GM19035 (cell line): ENCODE results near the gene RARG.
"Not testable (repeated sequence)": the region's sequence is repeated elsewhere in the genome, so short reads cannot be mapped to it uniquely, and the experiment has no call there.

Source experiments
- ATAC-seq: cut with Tn5 transposase; IDR thresholded peaks from one replicate; pipeline ENCODE4 v1.9.1; 2021; ENCODE audit not compliant: unreplicated experiment

Gene RARG

GRCh38 chr12:53193040-53193439 lies 39.0 kb downstream of the RARG start:
- no peak for ATAC-seq

GRCh38 chr12:53192531-53193021 lies 39.4 kb downstream of the RARG start:
- no peak for ATAC-seq

GRCh38 chr12:53191885-53192530 lies 40.0 kb downstream of the RARG start:
- ATAC-seq: no peak

- ATAC-seq: no peak
These were observed 40.7 kb downstream of the RARG start for GRCh38 chr12:53191096-53191884.

- no peak for ATAC-seq
These were observed 41.8 kb downstream of the RARG start for GRCh38 chr12:53190108-53190729.

GRCh38 chr12:53187145-53187899 lies 44.7 kb downstream of the RARG start:
- no peak for ATAC-seq

- no peak for ATAC-seq
These were observed 45.3 kb downstream of the RARG start for GRCh38 chr12:53186745-53187144.

GRCh38 chr12:53185582-53186153 lies 46.3 kb downstream of the RARG start:
- no peak for ATAC-seq

GRCh38 chr12:53184828-53185227 lies 47.2 kb downstream of the RARG start:
- ATAC-seq: no peak

GRCh38 chr12:53182903-53183302 lies 49.1 kb downstream of the RARG start:
- no peak for ATAC-seq

GRCh38 chr12:53181935-53182334 lies 50.1 kb downstream of the RARG start:
- no peak for ATAC-seq

- peak; percentile 43 for ATAC-seq
These were observed 50.9 kb downstream of the RARG start for GRCh38 chr12:53180931-53181645.

GRCh38 chr12:53180220-53180930 lies 51.6 kb downstream of the RARG start, which contains the start of the genes CSAD and ZNF740:
Gene CSAD (minus strand): TSS chr12:53180925. CDS start chr12:53173470, 7,455 bp downstream.
Gene ZNF740 (plus strand): TSS chr12:53180722. CDS start chr12:53181984, 1,262 bp downstream.
- ATAC-seq: peak; percentile 95

- peak; percentile 3 for ATAC-seq
These were observed 52.3 kb downstream of the RARG start for GRCh38 chr12:53179687-53180219.

- not testable (repeated sequence) for ATAC-seq
These were observed 53.2 kb downstream of the RARG start for GRCh38 chr12:53178803-53179202.

GRCh38 chr12:53177447-53177846 lies 54.6 kb downstream of the RARG start:
- ATAC-seq: not testable (repeated sequence)

GRCh38 chr12:53176750-53177149 lies 55.3 kb downstream of the RARG start:
- no peak for ATAC-seq

GRCh38 chr12:53174881-53175491 lies 57.0 kb downstream of the RARG start:
- no peak for ATAC-seq
